8988T (cell line): ENCODE results near the gene UTRN.

Experiments used
- DNase-seq: peaks from one replicate; pipeline ENCODE4 v3.0.0; 2011

UTRN gene

GRCh38 chr6:144314003-144314485 is 28.9 kb downstream of the UTRN start:
- no peak for DNase-seq

GRCh38 chr6:144314562-144314961 is 29.4 kb downstream of the UTRN start:
- DNase-seq: no peak

- DNase-seq: no peak
Measured at GRCh38 chr6:144315226-144315980, 30.3 kb downstream of the UTRN start.

- no peak for DNase-seq
Measured at GRCh38 chr6:144315981-144316861, 31.1 kb downstream of the UTRN start.

GRCh38 chr6:144316862-144317195 is 31.7 kb downstream of the UTRN start:
- no peak for DNase-seq

- DNase-seq: no peak
Measured at GRCh38 chr6:144317736-144318135, 32.6 kb downstream of the UTRN start.

GRCh38 chr6:144319211-144319610 is 34.1 kb downstream of the UTRN start:
- DNase-seq: no peak

- no peak for DNase-seq
Measured at GRCh38 chr6:144320741-144321140, 35.6 kb downstream of the UTRN start.

GRCh38 chr6:144321839-144322591 is 36.9 kb downstream of the UTRN start:
- no peak for DNase-seq

GRCh38 chr6:144325232-144325631 is 40.1 kb downstream of the UTRN start:
- no peak for DNase-seq

- DNase-seq: no peak
Measured at GRCh38 chr6:144326393-144326792, 41.3 kb downstream of the UTRN start.

GRCh38 chr6:144327081-144327480 is 41.9 kb downstream of the UTRN start:
- no peak for DNase-seq

- DNase-seq: no peak
Measured at GRCh38 chr6:144330017-144330987, 45.2 kb downstream of the UTRN start.

- DNase-seq: no peak
Measured at GRCh38 chr6:144331491-144331969, 46.4 kb downstream of the UTRN start.

- no peak for DNase-seq
Measured at GRCh38 chr6:144332177-144332576, 47.0 kb downstream of the UTRN start.

- no peak for DNase-seq
Measured at GRCh38 chr6:144334150-144334708, 49.1 kb downstream of the UTRN start.
